Liver (tissue), 3 donors: ENCODE data around the gene NFYB.

ENCODE experiments used
- EGR1 ChIP-seq, 2 donors: IDR thresholded peaks; 2 replicates each; pipeline ENCODE4 v1.6.1; 2016 to 2018; ENCODE audit warnings: antibody characterized with exemption in 2 of 2, low read depth in 2 of 2
- GABPA ChIP-seq, 2 donors: IDR thresholded peaks in 1 of 2; conservative IDR thresholded peaks in 1 of 2; 2 replicates each; pipeline ENCODE4 v1.6.1; 2016; ENCODE audit warnings: antibody characterized with exemption in 2 of 2, mild to moderate bottlenecking in 1 of 2, moderate library complexity in 1 of 2
- HNF4A ChIP-seq, 2 donors: conservative IDR thresholded peaks; 2 replicates each; pipeline ENCODE4 v1.6.1; 2016; ENCODE audit warnings: antibody characterized with exemption in 2 of 2, mild to moderate bottlenecking in 2 of 2
- RAD21 ChIP-seq, 2 donors: IDR thresholded peaks; 2 replicates each; pipeline ENCODE4 v1.6.1; 2016; ENCODE audit warnings: antibody characterized with exemption in 2 of 2, mild to moderate bottlenecking in 2 of 2
- RXRA ChIP-seq, 2 donors: IDR thresholded peaks; 2 replicates each; pipeline ENCODE4 v1.6.1; 2017 to 2018; ENCODE audit warnings: antibody characterized with exemption in 2 of 2, mild to moderate bottlenecking in 1 of 2
- SP1 ChIP-seq: IDR thresholded peaks from 2 replicates; pipeline ENCODE4 v1.6.1; 2018; ENCODE audit warnings: antibody characterized with exemption, mild to moderate bottlenecking
- TAF1 ChIP-seq: conservative IDR thresholded peaks from 2 replicates; pipeline ENCODE4 v1.6.1; 2016; ENCODE audit warnings: antibody characterized with exemption, mild to moderate bottlenecking
- YY1 ChIP-seq: IDR thresholded peaks from 2 replicates; pipeline ENCODE4 v1.6.1; 2016; ENCODE audit warnings: antibody characterized with exemption, mild to moderate bottlenecking
- TF ChIP-seq, protein P1 (sequence below): fragments of 150-350 bp; IDR thresholded peaks from 2 replicates; pipeline ENCODE4 v1.5.1; 2017; ENCODE audit warnings: improper control_type of control experiment, low read depth, low read length; ENCODE audit not compliant: missing input control
- TF ChIP-seq, protein P2 (sequence below): IDR thresholded peaks from 2 replicates; pipeline ENCODE4 v1.6.1; 2016; ENCODE audit warnings: antibody characterized with exemption
- TF ChIP-seq, protein P3 (sequence below): IDR thresholded peaks from 2 replicates; pipeline ENCODE4 v1.6.1; 2016; ENCODE audit warnings: antibody characterized with exemption, mild to moderate bottlenecking
- donor health status: healthy.
- donor health status: healthy.

DNA sequence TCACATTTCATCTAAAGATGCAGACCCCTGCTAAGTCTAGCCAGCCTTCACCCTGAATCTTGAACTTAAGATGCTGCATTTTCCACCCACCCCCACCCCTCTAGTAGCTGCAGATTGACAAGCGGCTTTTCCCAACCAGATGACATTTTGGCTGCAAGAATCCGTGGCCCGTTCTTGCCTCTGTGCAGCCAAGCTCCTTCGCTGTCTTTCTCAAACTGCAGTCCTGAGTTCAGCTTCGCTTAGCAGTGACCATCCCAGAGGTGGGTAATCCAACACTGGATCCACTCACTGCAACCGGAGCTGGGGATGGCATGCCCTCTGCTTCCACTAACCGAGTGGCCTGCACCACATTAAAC, 765 bp upstream of the NFYB start:
- TF ChIP-seq, protein P1, sequence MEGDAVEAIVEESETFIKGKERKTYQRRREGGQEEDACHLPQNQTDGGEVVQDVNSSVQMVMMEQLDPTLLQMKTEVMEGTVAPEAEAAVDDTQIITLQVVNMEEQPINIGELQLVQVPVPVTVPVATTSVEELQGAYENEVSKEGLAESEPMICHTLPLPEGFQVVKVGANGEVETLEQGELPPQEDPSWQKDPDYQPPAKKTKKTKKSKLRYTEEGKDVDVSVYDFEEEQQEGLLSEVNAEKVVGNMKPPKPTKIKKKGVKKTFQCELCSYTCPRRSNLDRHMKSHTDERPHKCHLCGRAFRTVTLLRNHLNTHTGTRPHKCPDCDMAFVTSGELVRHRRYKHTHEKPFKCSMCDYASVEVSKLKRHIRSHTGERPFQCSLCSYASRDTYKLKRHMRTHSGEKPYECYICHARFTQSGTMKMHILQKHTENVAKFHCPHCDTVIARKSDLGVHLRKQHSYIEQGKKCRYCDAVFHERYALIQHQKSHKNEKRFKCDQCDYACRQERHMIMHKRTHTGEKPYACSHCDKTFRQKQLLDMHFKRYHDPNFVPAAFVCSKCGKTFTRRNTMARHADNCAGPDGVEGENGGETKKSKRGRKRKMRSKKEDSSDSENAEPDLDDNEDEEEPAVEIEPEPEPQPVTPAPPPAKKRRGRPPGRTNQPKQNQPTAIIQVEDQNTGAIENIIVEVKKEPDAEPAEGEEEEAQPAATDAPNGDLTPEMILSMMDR = no peak
- no peak for TF ChIP-seq EGR1 (IDR thresholded peaks at IDR 0.05; ENCODE audit: low read depth in 2 of 2)
- no peak for TF ChIP-seq TAF1
- no peak for TF ChIP-seq HNF4A (conservative IDR thresholded peaks at IDR 0.05)
- TF ChIP-seq, protein P2, sequence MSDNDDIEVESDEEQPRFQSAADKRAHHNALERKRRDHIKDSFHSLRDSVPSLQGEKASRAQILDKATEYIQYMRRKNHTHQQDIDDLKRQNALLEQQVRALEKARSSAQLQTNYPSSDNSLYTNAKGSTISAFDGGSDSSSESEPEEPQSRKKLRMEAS = no peak
- TF ChIP-seq, protein P3, sequence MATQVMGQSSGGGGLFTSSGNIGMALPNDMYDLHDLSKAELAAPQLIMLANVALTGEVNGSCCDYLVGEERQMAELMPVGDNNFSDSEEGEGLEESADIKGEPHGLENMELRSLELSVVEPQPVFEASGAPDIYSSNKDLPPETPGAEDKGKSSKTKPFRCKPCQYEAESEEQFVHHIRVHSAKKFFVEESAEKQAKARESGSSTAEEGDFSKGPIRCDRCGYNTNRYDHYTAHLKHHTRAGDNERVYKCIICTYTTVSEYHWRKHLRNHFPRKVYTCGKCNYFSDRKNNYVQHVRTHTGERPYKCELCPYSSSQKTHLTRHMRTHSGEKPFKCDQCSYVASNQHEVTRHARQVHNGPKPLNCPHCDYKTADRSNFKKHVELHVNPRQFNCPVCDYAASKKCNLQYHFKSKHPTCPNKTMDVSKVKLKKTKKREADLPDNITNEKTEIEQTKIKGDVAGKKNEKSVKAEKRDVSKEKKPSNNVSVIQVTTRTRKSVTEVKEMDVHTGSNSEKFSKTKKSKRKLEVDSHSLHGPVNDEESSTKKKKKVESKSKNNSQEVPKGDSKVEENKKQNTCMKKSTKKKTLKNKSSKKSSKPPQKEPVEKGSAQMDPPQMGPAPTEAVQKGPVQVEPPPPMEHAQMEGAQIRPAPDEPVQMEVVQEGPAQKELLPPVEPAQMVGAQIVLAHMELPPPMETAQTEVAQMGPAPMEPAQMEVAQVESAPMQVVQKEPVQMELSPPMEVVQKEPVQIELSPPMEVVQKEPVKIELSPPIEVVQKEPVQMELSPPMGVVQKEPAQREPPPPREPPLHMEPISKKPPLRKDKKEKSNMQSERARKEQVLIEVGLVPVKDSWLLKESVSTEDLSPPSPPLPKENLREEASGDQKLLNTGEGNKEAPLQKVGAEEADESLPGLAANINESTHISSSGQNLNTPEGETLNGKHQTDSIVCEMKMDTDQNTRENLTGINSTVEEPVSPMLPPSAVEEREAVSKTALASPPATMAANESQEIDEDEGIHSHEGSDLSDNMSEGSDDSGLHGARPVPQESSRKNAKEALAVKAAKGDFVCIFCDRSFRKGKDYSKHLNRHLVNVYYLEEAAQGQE = no peak
- no peak for TF ChIP-seq SP1
- no peak for TF ChIP-seq RXRA (IDR thresholded peaks at IDR 0.05)
- no peak for TF ChIP-seq RAD21 (IDR thresholded peaks at IDR 0.05)
- no peak for TF ChIP-seq GABPA (IDR thresholded peaks at IDR 0.05 in 1 of 2, conservative IDR thresholded peaks at IDR 0.05 in 1 of 2)
- no peak for TF ChIP-seq YY1
